Neural crest cell (in vitro differentiated cells): Measurements from ENCODE around the gene MAIP1. TPM values are rescaled to one million over a fixed set of nuclear protein-coding genes. Genes with fewer than 3 reads are reported as not detected.

Source experiments
- DNase-seq: peaks from one replicate; pipeline ENCODE4 v3.0.0; 2021; ENCODE audit warnings: low read depth, mixed read lengths, low spot score
- H3K27ac Mint-ChIP-seq: one replicate; pipeline ENCODE4 v1.8.0; 2021; ENCODE audit warnings: mild to moderate bottlenecking, mixed read lengths; ENCODE audit not compliant: unreplicated experiment
- H3K27me3 Mint-ChIP-seq: 2 replicates; pipeline ENCODE4 v1.8.0; 2021; ENCODE audit warnings: low read depth, mild to moderate bottlenecking, mixed read lengths
- H3K36me3 Mint-ChIP-seq: 2 replicates; pipeline ENCODE4 v1.8.0; 2021; ENCODE audit warnings: low read depth, mild to moderate bottlenecking, mixed read lengths
- H3K4me1 Mint-ChIP-seq: 2 replicates; pipeline ENCODE4 v1.8.0; 2021; ENCODE audit warnings: mixed read lengths
- H3K4me3 Mint-ChIP-seq: one replicate; pipeline ENCODE4 v1.8.0; 2021; ENCODE audit warnings: mild to moderate bottlenecking, mixed read lengths
- H3K9me3 Mint-ChIP-seq: 2 replicates; pipeline ENCODE4 v1.8.0; 2021; ENCODE audit warnings: mixed read lengths
- total RNA-seq: library from RNA; stranded (reverse); gene quantifications from 2 replicates; pipeline ENCODE4 v1.2.1, GENCODE V29; 2021
- TF ChIP-seq, protein P1 (sequence below): fragments of 200-600 bp; sonication (generic); conservative IDR thresholded peaks from 2 replicates; pipeline ENCODE4 v1.5.0; 2021; ENCODE audit warnings: antibody characterized with exemption, mild to moderate bottlenecking

MAIP1 gene
- total RNA-seq, 1 donor from 2014 or later, result 23.1 TPM

- no peak overlapping the region for H3K4me3 Mint-ChIP-seq
- no peak for DNase-seq
- peaks cover 8% of the 10 kb centered on the region for H3K9me3 Mint-ChIP-seq
- H3K36me3 Mint-ChIP-seq, result no peaks in the 10 kb centered on the region
- TF ChIP-seq, protein P1, sequence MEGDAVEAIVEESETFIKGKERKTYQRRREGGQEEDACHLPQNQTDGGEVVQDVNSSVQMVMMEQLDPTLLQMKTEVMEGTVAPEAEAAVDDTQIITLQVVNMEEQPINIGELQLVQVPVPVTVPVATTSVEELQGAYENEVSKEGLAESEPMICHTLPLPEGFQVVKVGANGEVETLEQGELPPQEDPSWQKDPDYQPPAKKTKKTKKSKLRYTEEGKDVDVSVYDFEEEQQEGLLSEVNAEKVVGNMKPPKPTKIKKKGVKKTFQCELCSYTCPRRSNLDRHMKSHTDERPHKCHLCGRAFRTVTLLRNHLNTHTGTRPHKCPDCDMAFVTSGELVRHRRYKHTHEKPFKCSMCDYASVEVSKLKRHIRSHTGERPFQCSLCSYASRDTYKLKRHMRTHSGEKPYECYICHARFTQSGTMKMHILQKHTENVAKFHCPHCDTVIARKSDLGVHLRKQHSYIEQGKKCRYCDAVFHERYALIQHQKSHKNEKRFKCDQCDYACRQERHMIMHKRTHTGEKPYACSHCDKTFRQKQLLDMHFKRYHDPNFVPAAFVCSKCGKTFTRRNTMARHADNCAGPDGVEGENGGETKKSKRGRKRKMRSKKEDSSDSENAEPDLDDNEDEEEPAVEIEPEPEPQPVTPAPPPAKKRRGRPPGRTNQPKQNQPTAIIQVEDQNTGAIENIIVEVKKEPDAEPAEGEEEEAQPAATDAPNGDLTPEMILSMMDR, result no peak
- H3K4me1 Mint-ChIP-seq, result no peaks in the 10 kb centered on the region
- no peaks in the 10 kb centered on the region for H3K27me3 Mint-ChIP-seq
- H3K27ac Mint-ChIP-seq, result no peak overlapping the region
These were observed 39.5 kb downstream of the MAIP1 start for GRCh38 chr2:199994896-199995295.

DNA sequence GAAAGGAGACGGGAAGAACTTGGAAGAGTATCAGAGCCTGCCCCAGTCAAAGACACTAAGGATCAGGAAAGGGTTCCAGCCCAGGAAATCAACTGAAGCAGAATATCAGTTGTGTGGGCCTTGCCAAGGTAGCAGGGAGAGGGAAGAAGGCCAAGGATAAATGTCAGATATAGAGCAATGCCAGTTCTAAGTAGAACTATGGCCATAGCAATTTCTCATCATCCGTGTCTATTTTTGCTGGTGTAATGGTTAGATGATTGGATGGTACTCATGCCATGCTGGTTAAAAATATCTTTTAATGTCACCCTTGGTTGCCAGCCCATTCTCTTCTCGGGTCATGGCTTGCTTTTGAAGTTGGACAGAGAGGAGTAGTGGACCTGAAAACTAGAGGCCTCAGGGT lies 41.9 kb downstream of the MAIP1 start:
- Mint-ChIP-seq H3K9me3 (peaks cover 6% of the 10 kb centered on the region), H3K27me3 (no peaks in the 10 kb centered on the region), H3K36me3 (no peaks in the 10 kb centered on the region), H3K4me1 (no peaks in the 10 kb centered on the region), H3K4me3 (no peak overlapping the region), H3K27ac (no peak overlapping the region)
- TF ChIP-seq, protein P1, result no peak
- no peak for DNase-seq

- Mint-ChIP-seq H3K9me3 (peaks cover 6% of the 10 kb centered on the region), H3K4me3 (no peak overlapping the region), H3K36me3 (no peaks in the 10 kb centered on the region), H3K27ac (no peak overlapping the region), H3K4me1 (peaks cover 11% of the 10 kb centered on the region), H3K27me3 (no peaks in the 10 kb centered on the region)
- TF ChIP-seq, protein P1, result no peak
- DNase-seq, result no peak
These were observed 43.8 kb downstream of the MAIP1 start for GRCh38 chr2:199999166-199999565.

DNA sequence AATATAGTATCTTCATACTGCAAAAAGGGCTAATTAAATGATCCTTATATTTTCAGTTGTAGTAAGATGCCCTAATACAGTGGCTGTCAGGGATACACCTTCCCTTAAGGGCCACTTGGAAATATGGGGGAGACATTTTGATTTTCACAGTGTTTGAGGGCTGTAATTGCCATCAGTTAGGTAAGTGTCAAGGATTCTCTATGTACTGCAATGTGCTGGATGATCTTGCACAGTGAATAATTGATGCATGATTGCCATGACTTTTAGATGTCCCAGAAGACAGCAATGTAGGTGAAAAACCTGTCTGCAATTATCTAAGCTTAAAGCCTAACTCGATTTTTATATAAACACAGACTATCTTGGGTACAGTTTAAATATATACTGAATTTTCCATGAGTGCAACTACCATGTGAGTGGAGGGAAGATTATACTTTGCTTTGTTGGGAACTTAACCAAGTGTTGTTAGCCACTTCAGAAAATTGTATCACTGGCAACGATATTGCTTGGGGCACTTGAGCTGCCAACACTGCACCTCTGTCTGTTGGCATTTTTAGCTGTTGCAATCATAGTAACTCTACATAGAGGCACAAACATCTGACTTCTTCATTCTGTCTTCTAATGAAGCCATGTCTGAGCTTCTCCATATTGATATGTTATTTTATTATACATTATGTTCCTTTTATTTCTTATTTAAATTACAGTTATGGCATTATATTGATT lies 45.2 kb downstream of the MAIP1 start:
- Mint-ChIP-seq H3K36me3 (no peaks in the 10 kb centered on the region), H3K4me3 (no peak overlapping the region), H3K4me1 (peaks cover 11% of the 10 kb centered on the region), H3K27me3 (no peaks in the 10 kb centered on the region), H3K27ac (no peak overlapping the region), H3K9me3 (peaks cover 8% of the 10 kb centered on the region)
- no peak for DNase-seq
- TF ChIP-seq, protein P1, result no peak

DNA sequence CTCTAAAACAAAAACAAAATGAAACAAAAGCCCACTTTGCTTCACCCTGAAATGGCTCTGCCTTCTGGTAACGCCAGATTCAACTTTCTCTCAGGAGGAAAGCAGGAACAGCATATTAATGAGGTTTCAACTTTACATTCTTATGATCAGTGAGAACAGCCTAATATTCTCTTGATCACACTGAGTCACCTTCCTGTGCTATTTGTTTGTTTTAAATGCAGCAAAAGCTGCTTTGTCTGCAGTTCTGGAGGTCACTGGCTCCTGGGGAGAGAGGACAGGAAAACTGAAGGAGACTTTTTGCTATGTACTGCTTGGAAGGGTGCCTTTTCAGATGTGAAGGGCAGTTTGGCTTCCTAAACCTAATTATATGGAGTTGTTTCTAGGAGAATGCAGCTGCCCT lies 48.1 kb downstream of the MAIP1 start:
- no peak overlapping the region for H3K27ac Mint-ChIP-seq
- TF ChIP-seq, protein P1, result no peak

More for the DNA sequence above, 48.1 kb downstream of the MAIP1 start:
- no peaks in the 10 kb centered on the region for H3K27me3 Mint-ChIP-seq
- no peaks in the 10 kb centered on the region for H3K36me3 Mint-ChIP-seq
- peaks cover 11% of the 10 kb centered on the region for H3K4me1 Mint-ChIP-seq
- no peak overlapping the region for H3K4me3 Mint-ChIP-seq
- DNase-seq, result no peak
- H3K9me3 Mint-ChIP-seq, result peaks cover 8% of the 10 kb centered on the region
